Right cardiac atrium (tissue), 5 donors: ENCODE results near the gene C1orf198. TPM values are rescaled to one million over a fixed set of nuclear protein-coding genes. Genes with fewer than 3 reads are reported as not detected.

Source experiments
- ATAC-seq, 2 donors: fragments of 200-7000 bp; cut with Tn5 transposase; one replicate each; pipeline versions ENCODE4 v1.8.0 to v1.9.1; 2020; ENCODE audit warnings: moderate library complexity in 2 of 2, mild to moderate bottlenecking in 1 of 2
- DNase-seq, 3 donors: peaks; one replicate each; pipeline ENCODE4 v3.0.0-alpha.2; 2020
- H3K27ac ChIP-seq: one replicate; pipeline ENCODE4 v1.5.1; 2013; ENCODE audit warnings: mild to moderate bottlenecking, low read length, control low read depth, moderate library complexity
- H3K27me3 ChIP-seq: one replicate; pipeline ENCODE4 v1.6.1; 2013; ENCODE audit not compliant: control insufficient read depth, insufficient read depth
- H3K4me1 ChIP-seq: one replicate; pipeline ENCODE4 v1.6.1; 2013; ENCODE audit warnings: low read length; ENCODE audit not compliant: control insufficient read depth, insufficient read depth
- H3K4me3 ChIP-seq: one replicate; pipeline ENCODE4 v1.5.1; 2013; ENCODE audit warnings: low read length, control low read depth
- H3K9me3 ChIP-seq: one replicate; pipeline ENCODE4 v1.6.1; 2013; ENCODE audit warnings: low read length; ENCODE audit not compliant: control insufficient read depth
- WGBS: extraction: QIAGEN DNeasy Blood & Tissue Kit; methylation state at CpG from one replicate; pipeline ENCODE4 v1.1.7; 2013; 5-methylcytosine and 5-hydroxymethylcytosine counted together
- intact Hi-C, 4 donors: fragments of 100-400 bp; cut with DNase I; formaldehyde crosslinking; loops; one replicate each; pipeline versions ENCODE4 v1.11.0 to v1.14.0; 2022 to 2023
- polyA plus RNA-seq: library from polyadenylated mRNA; stranded (reverse); fragments of 200-250 nt; gene quantifications from one replicate; pipeline ENCODE4 v1.2.3, GENCODE V29; 2013
- total RNA-seq, 4 donors: library from RNA; stranded (reverse); fragmentation: NEBNext Ultra II Directional; extraction: Animal tissue kit (Norgen Biotek cat#: 25700); gene quantifications; one replicate each; pipeline ENCODE4 v1.2.1, GENCODE V29; 2021
- donor health status: healthy with polysubstance abuse.
- donor health status: DM: no; HTN: yes; CAD: no.
- donor health status: DM: no; HTN: no; CAD: no.
- donor health status: DM: no; HTN: yes; CAD: no; lungs with severe emphysema.
- donor health status: DM: yes; HTN: yes; CAD: no.

Gene C1orf198
- total and polyA plus RNA-seq, 5 donors, result 36.1 to 69.9 (median 54.7) TPM

GRCh38 chr1:230794431-230794830 is 73.9 kb downstream of the C1orf198 start:
- intact Hi-C loops, result loop anchor here in 1 of 4 donors (2.0 kb wide), 1 partner anchor 118 kb away; no protein-coding TSS in a partner anchor
- no peak overlapping the region for H3K4me3 ChIP-seq
- no peaks in the 10 kb centered on the region for H3K27me3 ChIP-seq
- 52% methylated on average over 5 of the region's 5 CpGs for WGBS
- H3K27ac ChIP-seq, result no peak overlapping the region
- H3K9me3 ChIP-seq, result no peaks in the 10 kb centered on the region
- no peaks in the 10 kb centered on the region for H3K4me1 ChIP-seq
- ATAC-seq (no peak), DNase-seq (no peak)

- 91% methylated on average over 9 of the region's 9 CpGs for WGBS
- no peaks in the 10 kb centered on the region for H3K27me3 ChIP-seq
- H3K4me3 ChIP-seq, result no peak overlapping the region
- no peaks in the 10 kb centered on the region for H3K9me3 ChIP-seq
- DNase-seq, result no peak
- intact Hi-C loops, result no loop called here
- no peaks in the 10 kb centered on the region for H3K4me1 ChIP-seq
- H3K27ac ChIP-seq, result no peak overlapping the region
- no peak for ATAC-seq
Observed at GRCh38 chr1:230793463-230793745, 74.9 kb downstream of the C1orf198 start.

GRCh38 chr1:230792691-230793462 is 75.4 kb downstream of the C1orf198 start:
- ATAC-seq (no peak), DNase-seq (no peak)
- Histone ChIP-seq H3K27me3 (no peaks in the 10 kb centered on the region), H3K4me3 (no peak overlapping the region), H3K4me1 (no peaks in the 10 kb centered on the region), H3K27ac (no peak overlapping the region), H3K9me3 (no peaks in the 10 kb centered on the region)
- intact Hi-C loops, result no loop called here
- 88% methylated on average over 13 of the region's 13 CpGs for whole genome bisulfite sequencing

GRCh38 chr1:230791986-230792564 is 76.2 kb downstream of the C1orf198 start:
- ATAC-seq, result no peak
- intact Hi-C loops, result no loop called here
- no peak for DNase-seq

GRCh38 chr1:230790026-230790425 is 78.3 kb downstream of the C1orf198 start:
- Histone ChIP-seq H3K4me1 (no peaks in the 10 kb centered on the region), H3K27ac (no peak overlapping the region), H3K27me3 (no peaks in the 10 kb centered on the region), H3K4me3 (no peak overlapping the region), H3K9me3 (no peaks in the 10 kb centered on the region)
- ATAC-seq (no peak), DNase-seq (no peak)
- intact Hi-C loops, result no loop called here
- 76% methylated on average over 5 of the region's 5 CpGs for WGBS

More at GRCh38 chr1:230791986-230792564, 76.2 kb downstream of the C1orf198 start:
- no peak overlapping the region for H3K4me3 ChIP-seq
- H3K27me3 ChIP-seq, result no peaks in the 10 kb centered on the region
- no peaks in the 10 kb centered on the region for H3K9me3 ChIP-seq
- WGBS, result 75% methylated on average over 5 of the region's 5 CpGs
- no peaks in the 10 kb centered on the region for H3K4me1 ChIP-seq
- H3K27ac ChIP-seq, result no peak overlapping the region

GRCh38 chr1:230788561-230789275 is 79.6 kb downstream of the C1orf198 start:
- intact Hi-C loops, result no loop called here
- no peak for DNase-seq
- 95% methylated on average over 10 of the region's 10 CpGs for WGBS

GRCh38 chr1:230787471-230787870 is 80.8 kb downstream of the C1orf198 start:
- Histone ChIP-seq H3K9me3 (no peaks in the 10 kb centered on the region), H3K4me1 (no peaks in the 10 kb centered on the region), H3K27ac (no peak overlapping the region), H3K27me3 (no peaks in the 10 kb centered on the region), H3K4me3 (no peak overlapping the region)
- no peak for DNase-seq
- no peak for ATAC-seq
- intact Hi-C loops, result no loop called here
- WGBS, result 88% methylated on average over 7 of the region's 7 CpGs

More at GRCh38 chr1:230788561-230789275, 79.6 kb downstream of the C1orf198 start:
- no peak overlapping the region for H3K27ac ChIP-seq
- H3K9me3 ChIP-seq, result no peaks in the 10 kb centered on the region
- H3K4me3 ChIP-seq, result no peak overlapping the region
- ATAC-seq, result no peak
- H3K27me3 ChIP-seq, result no peaks in the 10 kb centered on the region
- H3K4me1 ChIP-seq, result no peaks in the 10 kb centered on the region

Other genes with a start within 250 kb of the C1orf198 start
- gene COG2, start 226.0 kb downstream of the C1orf198 start, total RNA-seq, result 10 to 100 TPM; 27.6 to 43.9 (median 41.2) TPM
- 19.4 TPM for gene COG2, start 226.0 kb downstream of the C1orf198 start, polyA plus RNA-seq
- gene AGT, start 154.4 kb downstream of the C1orf198 start, total RNA-seq, result 100 to 1,000 TPM; 114 to 168 (median 140) TPM
- gene AGT, start 154.4 kb downstream of the C1orf198 start, polyA plus RNA-seq, result 121 TPM
- gene CAPN9, start 121.1 kb downstream of the C1orf198 start, total RNA-seq, result under 1 TPM; 0.23 to 0.53 (median 0.28) TPM
- gene CAPN9, start 121.1 kb downstream of the C1orf198 start, polyA plus RNA-seq, result 0.25 TPM
- gene TTC13, start 110.3 kb upstream of the C1orf198 start, total RNA-seq, result 1 to 10 TPM; 6.5 to 8.6 (median 7.5) TPM
- gene TTC13, start 110.3 kb upstream of the C1orf198 start, polyA plus RNA-seq, result 4.5 TPM
- 10 to 100 TPM; 25.2 to 29.2 (median 27.6) TPM for gene ARV1, start 110.6 kb upstream of the C1orf198 start, total RNA-seq
- gene ARV1, start 110.6 kb upstream of the C1orf198 start, polyA plus RNA-seq, result 48.5 TPM
- gene FAM89A, start 171.7 kb upstream of the C1orf198 start, total RNA-seq, result 1 to 10 TPM; 2.3 to 7.3 (median 4.6) TPM
- 7.7 TPM for gene FAM89A, start 171.7 kb upstream of the C1orf198 start, polyA plus RNA-seq